ENCODE measurements around the gene GPR18.

GPR18 gene

GRCh38 chr13:99299920-99300341 lies 41.8 kb upstream of the GPR18 start:
- H3K18ac ChIP-seq (ENCODE audit: low read length), result no peak overlapping the region
- WGBS (ENCODE audit: extremely low coverage, insufficient coverage, low lambda C conversion rate), result no CpG with 5 or more reads among the region's 4 CpGs

DNA sequence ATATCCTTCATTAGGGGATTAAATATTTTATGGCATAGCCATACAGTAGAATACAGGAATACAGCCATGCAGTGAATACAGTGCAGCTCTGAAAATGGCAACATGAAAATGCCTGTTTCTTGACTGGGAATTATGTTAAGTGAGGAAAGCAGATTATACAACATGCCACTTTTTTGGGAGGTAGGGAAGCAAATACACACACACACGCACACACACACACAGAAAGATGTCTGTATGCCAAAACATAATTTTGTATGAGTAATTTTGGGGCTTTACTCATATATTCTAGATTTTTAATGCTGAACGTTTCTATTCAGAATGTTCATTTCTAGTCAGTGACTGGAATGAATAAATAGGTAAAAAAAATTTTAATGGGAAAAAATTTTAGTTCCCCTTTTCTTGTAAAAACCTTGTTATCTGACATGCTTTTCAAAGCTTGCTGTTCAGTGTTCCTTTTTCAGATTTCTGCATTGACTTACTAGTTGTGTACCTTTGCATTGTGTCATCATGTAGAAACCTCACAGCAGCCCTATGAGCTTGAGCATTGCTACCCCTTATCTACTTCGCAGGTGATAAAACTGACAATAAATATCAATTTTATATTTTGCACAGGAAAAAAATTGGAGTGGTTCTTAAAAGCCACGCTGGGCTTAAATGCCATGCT lies 41.2 kb upstream of the GPR18 start:
- DNase-seq, result no peak
- no peak overlapping the region for H2BK5ac ChIP-seq (ENCODE audit: low read length)
- H3K79me1 ChIP-seq (ENCODE audit: low read length), result peaks cover 3% of the 10 kb centered on the region
- WGBS (ENCODE audit: extremely low coverage, insufficient coverage, low lambda C conversion rate), result no CpG with 5 or more reads among the region's 4 CpGs
- H4K5ac ChIP-seq (ENCODE audit: low read length), result no peak overlapping the region
- H3K9ac ChIP-seq (ENCODE audit: low read length), result no peak overlapping the region
- H4K8ac ChIP-seq (ENCODE audit: low read depth, low read length), result no peak overlapping the region
- no peak overlapping the region for H3K18ac ChIP-seq (ENCODE audit: low read length)
- no peak overlapping the region for H3K4me3 ChIP-seq (ENCODE audit: low read length)
- no peak overlapping the region for H2BK120ac ChIP-seq (ENCODE audit: low read depth, low read length)
- H2AK5ac ChIP-seq (ENCODE audit: low read length), result no peak overlapping the region
- H3K27ac ChIP-seq (ENCODE audit: low read depth, low read length), result no peak overlapping the region
- no peak overlapping the region for H3K4ac ChIP-seq (ENCODE audit: low read depth, low read length)
- H3K79me2 ChIP-seq (ENCODE audit: control insufficient read depth, insufficient read depth, low read length), result no peaks in the 10 kb centered on the region
- H2BK15ac ChIP-seq (replicated peaks; ENCODE audit: low read depth), result no peak overlapping the region
- no peak overlapping the region for H3K56ac ChIP-seq (ENCODE audit: low read length)
- no peaks in the 10 kb centered on the region for H3K36me3 ChIP-seq (ENCODE audit: control insufficient read depth, insufficient read depth, low read length)
- H3K4me2 ChIP-seq (ENCODE audit: low read length), result no peak overlapping the region
- H3K23ac ChIP-seq (ENCODE audit: low read length), result no peak overlapping the region
- H3K4me1 ChIP-seq (ENCODE audit: control insufficient read depth, low read depth, low read length), result no peaks in the 10 kb centered on the region
- H3K27me3 ChIP-seq (ENCODE audit: insufficient read depth, low read length, poor library complexity), result no peaks in the 10 kb centered on the region

More at GRCh38 chr13:99299920-99300341, 41.8 kb upstream of the GPR18 start:
- no peaks in the 10 kb centered on the region for H3K79me2 ChIP-seq (ENCODE audit: control insufficient read depth, insufficient read depth, low read length)
- H2AK5ac ChIP-seq (ENCODE audit: low read length), result no peak overlapping the region
- H4K8ac ChIP-seq (ENCODE audit: low read depth, low read length), result no peak overlapping the region
- H3K27ac ChIP-seq (ENCODE audit: low read depth, low read length), result no peak overlapping the region
- H2BK15ac ChIP-seq (replicated peaks; ENCODE audit: low read depth), result no peak overlapping the region
- no peaks in the 10 kb centered on the region for H3K4me1 ChIP-seq (ENCODE audit: control insufficient read depth, low read depth, low read length)
- H3K4me3 ChIP-seq (ENCODE audit: low read length), result no peak overlapping the region
- H3K4me2 ChIP-seq (ENCODE audit: low read length), result no peak overlapping the region
- no peak overlapping the region for H3K23ac ChIP-seq (ENCODE audit: low read length)
- no peak overlapping the region for H2BK5ac ChIP-seq (ENCODE audit: low read length)
- H3K9ac ChIP-seq (ENCODE audit: low read length), result no peak overlapping the region
- DNase-seq, result peak; percentile 78
- H3K4ac ChIP-seq (ENCODE audit: low read depth, low read length), result no peak overlapping the region
- H3K27me3 ChIP-seq (ENCODE audit: insufficient read depth, low read length, poor library complexity), result no peaks in the 10 kb centered on the region
- H4K5ac ChIP-seq (ENCODE audit: low read length), result no peak overlapping the region
- H2BK120ac ChIP-seq (ENCODE audit: low read depth, low read length), result no peak overlapping the region
- H3K56ac ChIP-seq (ENCODE audit: low read length), result no peak overlapping the region
- no peaks in the 10 kb centered on the region for H3K36me3 ChIP-seq (ENCODE audit: control insufficient read depth, insufficient read depth, low read length)
- peaks cover 5% of the 10 kb centered on the region for H3K79me1 ChIP-seq (ENCODE audit: low read length)

DNA sequence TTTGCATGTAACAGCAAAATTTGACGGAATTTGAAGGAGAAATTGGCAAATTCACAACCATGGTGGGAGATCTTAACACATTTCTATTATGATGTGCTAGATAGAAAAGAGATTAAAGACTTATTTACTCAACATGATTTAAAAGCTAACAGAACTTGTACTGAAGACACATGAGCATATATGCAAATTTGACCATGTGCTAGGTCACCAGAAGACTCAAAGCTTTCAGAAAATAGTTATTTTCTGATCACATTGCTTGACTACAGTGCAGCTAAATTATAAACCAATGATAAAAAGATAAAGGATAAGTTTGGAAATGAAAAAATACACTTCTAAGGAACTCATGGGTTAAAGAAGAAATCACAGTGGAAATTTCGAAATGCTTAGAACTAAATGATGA lies 39.9 kb upstream of the GPR18 start:
- Histone ChIP-seq H3K18ac (ENCODE audit: low read length) (no peak overlapping the region), H3K79me1 (ENCODE audit: low read length) (no peaks in the 10 kb centered on the region), H2AK5ac (ENCODE audit: low read length) (no peak overlapping the region), H3K9ac (ENCODE audit: low read length) (no peak overlapping the region), H3K27me3 (ENCODE audit: insufficient read depth, low read length, poor library complexity) (no peaks in the 10 kb centered on the region), H3K36me3 (ENCODE audit: control insufficient read depth, insufficient read depth, low read length) (no peaks in the 10 kb centered on the region), H3K79me2 (ENCODE audit: control insufficient read depth, insufficient read depth, low read length) (no peaks in the 10 kb centered on the region), H2BK15ac (replicated peaks; ENCODE audit: low read depth) (no peak overlapping the region), H3K4me2 (ENCODE audit: low read length) (no peak overlapping the region), H4K8ac (ENCODE audit: low read depth, low read length) (no peak overlapping the region), H3K4me3 (ENCODE audit: low read length) (no peak overlapping the region), H3K27ac (ENCODE audit: low read depth, low read length) (no peak overlapping the region), H3K4me1 (ENCODE audit: control insufficient read depth, low read depth, low read length) (no peaks in the 10 kb centered on the region), H3K56ac (ENCODE audit: low read length) (no peak overlapping the region), H2BK120ac (ENCODE audit: low read depth, low read length) (no peak overlapping the region), H3K23ac (ENCODE audit: low read length) (no peak overlapping the region), H2BK5ac (ENCODE audit: low read length) (no peak overlapping the region), H4K5ac (ENCODE audit: low read length) (no peak overlapping the region), H3K4ac (ENCODE audit: low read depth, low read length) (no peak overlapping the region)
- DNase-seq, result no peak
- WGBS (ENCODE audit: extremely low coverage, insufficient coverage, low lambda C conversion rate), result no CpG with 5 or more reads among the region's 2 CpGs

DNA sequence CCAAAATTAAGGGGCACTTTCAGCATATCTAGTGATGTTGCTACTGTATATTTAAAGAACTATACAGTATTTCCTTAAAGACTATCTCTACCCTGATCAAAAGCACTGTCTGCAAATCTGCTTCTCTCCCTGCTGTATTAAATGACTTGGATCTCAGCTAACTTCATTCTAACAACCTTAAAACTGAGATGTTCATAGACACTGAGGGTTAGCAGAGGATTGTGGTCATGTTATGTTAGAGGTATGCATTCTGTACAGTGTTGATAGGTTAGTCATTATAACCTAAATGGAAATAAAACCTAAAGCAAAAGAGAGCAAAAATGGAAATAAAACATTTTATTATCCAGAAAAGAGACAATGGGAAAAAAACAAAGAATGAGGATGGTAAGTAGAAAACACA lies 39.2 kb upstream of the GPR18 start:
- Histone ChIP-seq H3K79me2 (ENCODE audit: control insufficient read depth, insufficient read depth, low read length) (no peaks in the 10 kb centered on the region), H3K4me3 (ENCODE audit: low read length) (no peak overlapping the region), H2BK120ac (ENCODE audit: low read depth, low read length) (no peak overlapping the region), H3K27ac (ENCODE audit: low read depth, low read length) (no peak overlapping the region), H2BK15ac (replicated peaks; ENCODE audit: low read depth) (no peak overlapping the region), H4K8ac (ENCODE audit: low read depth, low read length) (no peak overlapping the region), H3K56ac (ENCODE audit: low read length) (no peak overlapping the region), H3K27me3 (ENCODE audit: insufficient read depth, low read length, poor library complexity) (no peaks in the 10 kb centered on the region), H3K4me2 (ENCODE audit: low read length) (no peak overlapping the region), H3K79me1 (ENCODE audit: low read length) (no peaks in the 10 kb centered on the region), H3K18ac (ENCODE audit: low read length) (no peak overlapping the region), H3K9ac (ENCODE audit: low read length) (no peak overlapping the region), H4K5ac (ENCODE audit: low read length) (no peak overlapping the region), H2BK5ac (ENCODE audit: low read length) (no peak overlapping the region), H3K36me3 (ENCODE audit: control insufficient read depth, insufficient read depth, low read length) (no peaks in the 10 kb centered on the region), H3K4ac (ENCODE audit: low read depth, low read length) (no peak overlapping the region), H3K23ac (ENCODE audit: low read length) (no peak overlapping the region), H3K4me1 (ENCODE audit: control insufficient read depth, low read depth, low read length) (no peaks in the 10 kb centered on the region), H2AK5ac (ENCODE audit: low read length) (no peak overlapping the region)
- DNase-seq, result no peak

GRCh38 chr13:99296398-99296797 lies 38.2 kb upstream of the GPR18 start:
- Histone ChIP-seq H3K4ac (ENCODE audit: low read depth, low read length) (no peak overlapping the region), H3K4me2 (ENCODE audit: low read length) (no peak overlapping the region), H2BK5ac (ENCODE audit: low read length) (no peak overlapping the region), H3K9ac (ENCODE audit: low read length) (no peak overlapping the region), H3K36me3 (ENCODE audit: control insufficient read depth, insufficient read depth, low read length) (no peaks in the 10 kb centered on the region), H2BK15ac (replicated peaks; ENCODE audit: low read depth) (no peak overlapping the region), H3K27me3 (ENCODE audit: insufficient read depth, low read length, poor library complexity) (no peaks in the 10 kb centered on the region), H3K79me1 (ENCODE audit: low read length) (no peaks in the 10 kb centered on the region), H3K18ac (ENCODE audit: low read length) (no peak overlapping the region), H2AK5ac (ENCODE audit: low read length) (no peak overlapping the region), H3K79me2 (ENCODE audit: control insufficient read depth, insufficient read depth, low read length) (no peaks in the 10 kb centered on the region), H3K56ac (ENCODE audit: low read length) (no peak overlapping the region), H3K4me1 (ENCODE audit: control insufficient read depth, low read depth, low read length) (no peaks in the 10 kb centered on the region), H2BK120ac (ENCODE audit: low read depth, low read length) (no peak overlapping the region), H3K27ac (ENCODE audit: low read depth, low read length) (no peak overlapping the region), H4K5ac (ENCODE audit: low read length) (no peak overlapping the region), H4K8ac (ENCODE audit: low read depth, low read length) (no peak overlapping the region), H3K23ac (ENCODE audit: low read length) (no peak overlapping the region), H3K4me3 (ENCODE audit: low read length) (no peak overlapping the region)
- WGBS (ENCODE audit: extremely low coverage, insufficient coverage, low lambda C conversion rate), result no CpG with 5 or more reads among the region's 4 CpGs
- DNase-seq, result no peak
